Gastrocnemius medialis (tissue), 4 donors: ENCODE measurements around the gene LCN15.
"Not testable (repeated sequence)": the region's sequence is repeated elsewhere in the genome, so short reads cannot be mapped to it uniquely, and the experiment has no call there.

ENCODE experiments used
- POLR2A ChIP-seq, 2 donors: fragments of 450-650 bp; IDR thresholded peaks; one replicate each; pipeline ENCODE4 v1.6.1; 2017; ENCODE audit warnings: antibody characterized with exemption in 2 of 2, mild to moderate bottlenecking in 2 of 2, moderate library complexity in 2 of 2
- TF ChIP-seq, protein P1 (sequence below), 5 experiments: fragments of 450-650 bp in 3 of 5; fragments of 200-600 bp in 2 of 5; sonication (generic) in 2 of 5; IDR thresholded peaks in 4 of 5; conservative IDR thresholded peaks in 1 of 5; 1 replicate in 4 of 5; 2 replicates in 1 of 5; pipeline ENCODE4 v1.5.1; 2016 to 2019; ENCODE audit warnings: antibody characterized with exemption in 5 of 5, mild to moderate bottlenecking in 3 of 5, moderate library complexity in 3 of 5

DNA sequence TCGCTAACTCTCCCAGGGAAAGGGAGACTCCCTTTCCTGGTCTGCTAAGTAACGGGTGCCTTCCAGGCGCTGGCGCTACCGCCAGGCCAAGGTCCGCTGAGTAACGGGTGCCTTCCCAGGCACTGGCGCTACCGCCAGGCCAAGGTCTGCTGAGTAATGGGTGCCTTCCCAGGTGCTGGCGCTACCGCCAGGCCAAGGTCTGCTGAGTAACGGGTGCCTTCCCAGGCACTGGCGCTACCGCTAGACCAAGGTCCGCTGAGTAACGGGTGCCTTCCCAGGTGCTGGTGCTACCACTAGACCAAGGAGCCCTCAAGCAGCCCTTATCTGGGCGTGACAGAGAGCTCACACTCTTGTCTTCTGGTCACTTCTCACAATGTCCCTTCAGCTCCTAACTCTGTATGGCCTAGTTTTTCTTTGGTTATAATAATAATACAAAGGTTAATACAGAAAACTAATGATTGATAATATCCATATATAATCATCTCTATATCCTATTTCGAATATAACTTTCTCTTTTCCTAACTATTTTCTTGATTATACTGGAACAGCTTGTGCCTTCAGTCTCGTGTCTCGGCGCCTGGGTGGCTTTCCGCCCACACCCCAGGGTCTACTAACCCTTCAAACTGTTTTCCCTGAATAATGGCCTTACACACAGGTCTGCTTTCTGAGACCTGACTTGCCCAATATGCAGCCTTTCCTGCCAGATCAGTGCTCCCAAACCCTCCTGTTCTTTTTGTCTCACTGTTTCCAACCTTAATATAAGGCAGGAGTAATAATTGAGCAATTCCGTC is 21.4 kb upstream of the LCN15 start:
- TF ChIP-seq, protein P1, sequence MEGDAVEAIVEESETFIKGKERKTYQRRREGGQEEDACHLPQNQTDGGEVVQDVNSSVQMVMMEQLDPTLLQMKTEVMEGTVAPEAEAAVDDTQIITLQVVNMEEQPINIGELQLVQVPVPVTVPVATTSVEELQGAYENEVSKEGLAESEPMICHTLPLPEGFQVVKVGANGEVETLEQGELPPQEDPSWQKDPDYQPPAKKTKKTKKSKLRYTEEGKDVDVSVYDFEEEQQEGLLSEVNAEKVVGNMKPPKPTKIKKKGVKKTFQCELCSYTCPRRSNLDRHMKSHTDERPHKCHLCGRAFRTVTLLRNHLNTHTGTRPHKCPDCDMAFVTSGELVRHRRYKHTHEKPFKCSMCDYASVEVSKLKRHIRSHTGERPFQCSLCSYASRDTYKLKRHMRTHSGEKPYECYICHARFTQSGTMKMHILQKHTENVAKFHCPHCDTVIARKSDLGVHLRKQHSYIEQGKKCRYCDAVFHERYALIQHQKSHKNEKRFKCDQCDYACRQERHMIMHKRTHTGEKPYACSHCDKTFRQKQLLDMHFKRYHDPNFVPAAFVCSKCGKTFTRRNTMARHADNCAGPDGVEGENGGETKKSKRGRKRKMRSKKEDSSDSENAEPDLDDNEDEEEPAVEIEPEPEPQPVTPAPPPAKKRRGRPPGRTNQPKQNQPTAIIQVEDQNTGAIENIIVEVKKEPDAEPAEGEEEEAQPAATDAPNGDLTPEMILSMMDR (IDR thresholded peaks at IDR 0.05 in 4 of 5, conservative IDR thresholded peaks at IDR 0.05 in 1 of 5) = not testable (repeated sequence)
- TF ChIP-seq POLR2A (IDR thresholded peaks at IDR 0.05) = not testable (repeated sequence)
